GM19035 (cell line): ENCODE measurements around the gene AEBP1.

Experiments used
- ATAC-seq: cut with Tn5 transposase; IDR thresholded peaks from one replicate; pipeline ENCODE4 v1.9.1; 2021; ENCODE audit not compliant: unreplicated experiment

AEBP1 gene

DNA sequence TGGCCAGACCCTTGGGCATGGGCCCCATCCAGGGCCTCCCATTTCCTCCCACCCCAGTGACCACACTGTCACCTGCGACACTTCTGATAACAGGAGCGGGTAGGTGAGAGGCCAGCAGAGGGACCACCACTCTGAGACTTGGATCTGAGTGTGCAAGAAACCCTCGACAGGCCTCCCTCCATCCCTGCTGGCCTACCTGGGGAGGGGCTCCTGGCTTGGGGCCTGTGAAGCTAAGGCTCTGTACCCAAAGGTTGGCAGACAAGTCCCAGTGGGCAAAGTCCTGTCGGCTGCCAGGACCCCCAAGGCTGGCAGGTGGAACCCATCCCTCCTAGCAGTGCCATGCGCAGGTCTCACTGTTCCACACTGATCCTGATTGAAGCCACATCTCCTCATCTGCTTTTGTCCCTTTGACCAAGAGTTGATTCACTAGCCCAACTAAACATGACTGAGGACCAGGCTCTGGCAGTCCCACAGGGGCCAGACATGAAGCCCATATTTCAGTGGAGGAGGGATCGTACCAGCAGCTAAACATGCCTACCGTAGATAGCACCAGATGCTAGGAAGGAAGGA is 37.6 kb upstream of the AEBP1 start:
- no peak for ATAC-seq

DNA sequence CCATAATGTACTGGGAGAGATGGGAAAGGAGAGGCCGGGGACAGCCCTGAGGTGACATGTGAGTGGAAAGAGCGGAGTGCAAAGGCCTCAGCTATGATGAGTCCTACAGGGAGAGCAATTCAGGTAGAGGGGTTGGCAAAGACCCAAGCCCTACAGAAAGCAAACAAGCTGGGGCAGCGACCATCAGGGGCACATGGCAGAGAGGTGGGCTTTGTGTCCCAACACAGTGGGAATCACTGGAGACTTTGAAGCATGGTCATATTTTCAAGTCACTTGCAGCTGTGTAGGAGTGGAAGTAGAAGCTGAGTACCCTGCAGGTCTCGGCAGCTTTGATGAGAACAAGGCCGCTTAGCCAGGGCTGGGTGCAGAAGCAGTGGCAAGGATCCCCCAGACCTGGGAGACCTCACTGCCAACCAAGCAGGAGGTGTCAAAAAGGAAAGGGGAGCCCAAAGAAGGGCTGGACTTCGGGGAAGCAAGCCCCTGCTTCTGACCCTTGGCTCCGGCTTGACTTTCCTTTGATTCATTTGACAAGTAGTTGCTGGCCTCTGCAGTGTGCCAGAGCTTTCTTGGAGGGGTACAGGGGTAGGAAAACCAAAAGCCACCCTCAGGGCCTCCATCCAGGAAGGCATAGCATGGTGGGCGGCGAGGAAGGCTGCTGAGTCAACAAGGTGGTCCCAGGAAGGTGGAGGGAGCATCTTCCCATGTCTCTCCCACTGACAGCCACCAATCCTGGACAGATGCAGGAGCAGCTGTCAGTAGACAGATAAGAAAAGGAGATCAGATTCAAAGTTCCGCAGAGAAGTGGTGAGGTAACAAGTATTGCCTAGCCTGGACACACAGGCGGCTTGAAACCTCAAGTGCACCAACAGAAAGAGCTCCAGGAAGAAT is 36.8 kb upstream of the AEBP1 start:
- ATAC-seq, result no peak

DNA sequence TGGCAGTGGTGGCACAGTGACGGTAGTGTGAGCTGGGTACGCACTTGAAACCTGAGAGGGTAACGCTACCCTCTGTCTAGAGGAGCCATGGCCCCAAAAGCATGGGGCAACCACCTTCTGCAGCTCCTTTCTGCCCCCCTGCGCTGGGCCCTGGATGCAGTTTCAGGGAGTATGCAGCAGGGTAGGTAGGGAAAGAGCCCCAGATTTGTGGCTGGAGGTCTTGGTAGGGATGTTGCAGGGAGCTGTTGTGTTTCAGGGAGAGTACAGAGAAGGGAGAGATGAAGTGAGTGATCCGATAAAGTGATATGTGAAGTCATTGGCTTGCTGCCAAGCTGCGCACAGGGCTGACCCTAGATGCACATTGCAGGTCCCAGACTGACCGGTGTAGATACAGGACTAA is 36.1 kb upstream of the AEBP1 start:
- ATAC-seq, result no peak

DNA sequence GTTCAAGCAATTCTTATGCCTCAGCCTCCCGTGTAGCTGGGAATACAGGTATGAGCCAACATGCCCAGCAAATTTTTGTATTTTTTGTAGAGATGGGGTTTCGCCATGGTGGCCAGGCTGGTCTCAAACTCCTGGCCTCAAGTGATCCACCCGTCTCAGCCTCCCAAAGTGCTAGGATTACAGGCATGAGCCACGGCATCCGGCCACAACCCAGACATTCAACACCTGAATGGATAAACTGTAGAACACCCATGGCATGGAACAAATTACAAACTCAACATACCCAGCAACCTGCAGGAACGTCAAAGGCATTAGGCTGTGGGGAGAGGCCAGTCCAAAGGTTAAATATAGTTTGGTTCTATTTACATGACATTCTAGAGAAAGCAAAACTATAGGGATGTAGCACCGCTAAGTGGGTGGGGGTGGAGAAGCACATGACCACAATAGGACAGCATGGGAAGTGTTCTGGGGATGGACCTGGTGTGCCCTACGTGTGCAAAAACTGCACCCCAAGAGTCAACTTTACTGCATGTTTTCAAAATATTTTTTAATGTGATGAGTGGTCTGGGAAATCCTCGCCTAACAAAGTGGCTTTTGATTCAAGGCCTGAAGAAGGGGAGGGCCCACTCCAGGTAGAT is 32.3 kb upstream of the AEBP1 start:
- ATAC-seq, result no peak

DNA sequence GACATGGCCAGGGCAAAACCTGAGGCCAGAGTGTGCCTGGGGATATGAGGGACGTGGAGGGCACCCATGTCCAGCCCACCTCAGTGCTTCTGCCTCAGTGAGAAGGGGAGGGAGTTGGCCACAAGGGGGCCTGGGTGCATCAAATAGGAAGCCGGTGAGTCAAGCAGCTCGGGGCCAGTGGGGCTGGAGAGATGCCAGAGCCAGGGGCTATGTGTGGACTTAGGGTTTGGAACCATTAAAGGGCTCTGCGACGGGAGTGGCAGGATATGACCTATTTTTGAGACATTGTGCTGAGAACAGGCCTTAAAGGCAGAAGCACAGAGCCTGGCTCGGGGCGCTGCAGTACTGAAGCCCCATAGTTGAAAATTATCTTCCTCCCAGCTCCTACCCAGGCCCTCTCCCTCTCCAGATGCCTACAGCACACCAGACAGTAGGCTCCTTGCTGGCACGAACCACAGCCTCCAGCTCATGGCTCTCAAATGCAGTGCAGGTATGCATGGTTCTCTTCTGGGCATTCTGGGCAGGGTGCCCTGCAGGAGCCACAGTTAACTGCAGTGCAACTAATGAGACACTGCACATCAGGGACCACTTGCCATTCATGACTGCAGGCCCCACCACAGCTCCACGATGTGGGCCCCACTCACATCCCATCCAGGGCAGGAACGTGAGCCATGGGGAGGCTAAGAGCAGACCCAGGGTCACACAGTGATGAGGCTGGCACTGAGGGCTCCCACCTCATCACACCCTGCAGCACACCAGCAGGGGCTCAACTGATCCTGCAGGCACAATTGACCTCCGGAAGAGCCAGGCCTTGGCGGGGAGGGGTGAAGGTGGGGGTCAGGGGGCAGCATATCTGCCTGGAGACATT is 31.5 kb upstream of the AEBP1 start:
- no peak for ATAC-seq

DNA sequence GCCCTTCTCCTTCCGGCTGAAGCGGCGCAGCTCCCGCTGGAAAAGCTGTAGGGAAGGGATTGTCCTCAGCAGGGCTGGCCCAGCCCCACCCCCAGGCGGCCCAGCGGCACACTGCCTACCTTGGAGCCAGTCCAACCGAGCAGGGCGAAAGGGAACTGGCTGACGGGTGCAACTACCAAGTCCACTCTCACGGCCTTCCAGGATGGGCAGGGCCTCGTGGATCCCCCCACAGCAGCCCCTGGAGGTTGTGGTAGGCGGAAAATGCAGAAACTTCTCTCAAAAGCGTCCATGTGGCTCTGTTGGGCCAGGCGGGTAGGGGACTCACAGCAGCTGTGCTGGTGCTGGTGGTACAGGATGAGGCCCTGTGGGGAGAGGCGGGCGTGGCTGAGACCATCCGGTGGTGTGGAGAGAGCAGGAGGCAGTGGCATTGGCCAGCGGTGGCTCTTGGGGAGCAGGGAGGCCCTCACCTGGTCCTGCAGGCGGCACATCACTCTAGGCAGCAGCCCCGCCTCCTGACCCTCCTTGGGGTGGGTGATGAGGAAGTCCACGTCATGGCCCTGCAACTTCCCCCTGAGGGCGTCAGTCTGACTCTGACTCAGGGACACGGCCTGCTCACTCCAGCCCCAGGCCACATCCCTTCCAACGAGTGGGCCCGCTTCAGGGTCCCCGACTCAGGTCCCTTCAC is 30.3 kb upstream of the AEBP1 start:
- peak; percentile 66 for ATAC-seq

DNA sequence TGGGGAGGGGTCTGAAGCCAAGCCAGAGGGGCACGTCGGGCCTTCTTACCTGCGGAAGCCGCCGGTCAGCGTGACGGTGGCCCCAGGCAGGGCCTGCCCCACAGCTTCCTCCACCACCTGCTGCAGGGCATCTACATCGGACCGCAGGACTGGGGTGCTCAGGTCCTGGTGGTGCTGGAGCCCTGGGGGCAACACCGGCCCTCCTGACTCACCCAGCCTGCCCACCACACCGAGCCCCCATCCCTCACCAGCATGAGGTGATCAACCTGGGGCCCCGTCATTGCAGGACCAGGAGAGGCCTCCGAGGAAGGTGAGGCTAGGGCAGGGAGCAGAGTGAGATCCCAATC is 29.8 kb upstream of the AEBP1 start:
- ATAC-seq, result peak; percentile 11

- no peak for ATAC-seq
These were observed 28.7 kb upstream of the AEBP1 start for GRCh38 chr7:44075296-44076075.

DNA sequence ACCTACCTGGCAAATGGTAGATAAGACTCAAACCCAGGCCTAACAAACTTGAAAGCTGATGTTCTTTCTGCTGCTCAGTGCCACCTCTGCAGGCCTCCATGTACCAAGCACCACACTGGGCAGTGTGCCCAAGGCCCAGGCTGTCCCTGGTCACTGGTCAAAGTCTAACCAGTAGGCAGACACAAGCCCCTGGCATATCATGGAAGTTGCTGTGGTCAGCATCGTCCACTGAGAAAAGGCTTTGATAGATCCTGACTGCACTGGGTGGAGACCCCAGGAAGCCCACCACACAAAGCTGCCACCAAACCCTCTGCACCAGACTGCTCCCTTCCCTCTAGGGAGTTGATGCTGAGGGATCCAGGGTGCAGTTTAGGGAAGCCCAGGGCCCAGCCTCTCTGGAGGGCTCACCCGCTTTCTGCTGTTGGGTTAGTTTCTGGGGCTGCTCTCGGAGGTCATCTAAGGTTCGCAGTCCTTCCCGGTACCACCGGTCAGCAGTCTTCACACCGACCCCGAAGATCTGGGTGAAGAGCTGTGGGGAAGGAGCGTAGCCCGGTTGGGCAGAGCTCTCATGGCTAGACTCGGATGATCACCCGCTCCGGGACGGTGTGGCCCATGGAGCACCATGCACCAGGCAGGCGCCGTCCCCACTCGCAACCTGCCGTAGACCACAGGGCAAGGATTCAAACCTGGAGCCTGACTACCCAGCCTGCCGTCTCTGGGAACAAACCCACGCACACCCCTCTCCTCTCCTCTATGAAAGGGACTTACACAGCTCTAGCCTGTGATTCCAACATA is 27.8 kb upstream of the AEBP1 start:
- ATAC-seq, result no peak

DNA sequence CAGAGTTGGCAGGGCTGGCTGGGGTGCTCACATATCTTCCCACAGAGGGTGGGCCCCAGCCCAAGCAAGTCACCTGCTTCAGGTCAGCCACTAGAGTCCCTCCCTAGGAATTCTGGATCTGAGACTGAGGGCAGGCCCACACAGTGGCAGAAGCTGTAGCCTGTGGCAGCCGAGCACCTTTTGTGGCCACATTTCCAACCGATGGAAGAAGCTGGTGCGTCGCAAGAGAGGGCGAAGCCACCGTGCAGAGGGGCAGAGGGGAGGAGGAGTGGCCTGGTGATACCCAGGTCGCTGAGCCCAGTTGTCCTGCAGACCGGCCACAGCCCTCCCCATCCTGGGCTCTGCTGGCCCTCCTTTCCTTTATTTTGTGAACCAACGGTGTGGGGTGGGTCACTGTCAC is 27.1 kb upstream of the AEBP1 start:
- no peak for ATAC-seq

- no peak for ATAC-seq
These were observed 26.5 kb upstream of the AEBP1 start for GRCh38 chr7:44077681-44078091.

- no peak for ATAC-seq
These were observed 25.6 kb upstream of the AEBP1 start for GRCh38 chr7:44078521-44078920.

DNA sequence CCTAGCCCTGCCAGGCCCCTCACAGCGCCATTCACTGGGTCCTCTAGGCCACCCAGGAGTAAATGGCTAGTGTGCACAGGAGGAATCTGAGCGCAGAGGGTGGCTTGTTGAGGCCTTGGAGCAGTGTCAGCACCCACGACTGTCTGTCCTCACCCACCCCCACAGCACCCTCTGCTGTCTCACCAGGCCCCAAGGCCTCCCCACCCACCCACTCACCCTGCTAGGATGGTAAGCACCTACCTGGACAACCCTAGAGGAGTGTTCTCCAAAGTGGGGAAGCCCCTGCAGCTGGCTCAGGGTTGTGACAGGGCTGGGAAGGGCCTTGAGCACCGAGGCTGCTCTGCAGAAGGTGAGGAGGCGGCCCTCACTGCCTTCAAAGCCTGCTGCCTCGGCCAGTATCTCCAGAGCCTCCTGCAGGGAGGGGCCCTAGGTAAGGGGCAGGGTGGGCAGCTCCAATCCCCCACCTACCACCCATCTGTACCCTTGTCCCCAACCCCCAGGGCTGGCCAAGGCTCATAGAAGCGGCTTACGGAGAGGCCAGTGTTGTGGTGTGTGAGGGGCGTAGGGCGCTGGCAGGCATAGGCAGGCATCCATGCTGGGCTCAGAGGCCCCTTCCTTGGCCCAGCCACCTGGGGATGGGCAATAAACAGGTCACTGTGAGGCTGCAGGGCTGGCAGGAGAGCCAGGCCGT is 24.7 kb upstream of the AEBP1 start:
- no peak for ATAC-seq

- no peak for ATAC-seq
These were observed 24.0 kb upstream of the AEBP1 start for GRCh38 chr7:44080118-44080517.

DNA sequence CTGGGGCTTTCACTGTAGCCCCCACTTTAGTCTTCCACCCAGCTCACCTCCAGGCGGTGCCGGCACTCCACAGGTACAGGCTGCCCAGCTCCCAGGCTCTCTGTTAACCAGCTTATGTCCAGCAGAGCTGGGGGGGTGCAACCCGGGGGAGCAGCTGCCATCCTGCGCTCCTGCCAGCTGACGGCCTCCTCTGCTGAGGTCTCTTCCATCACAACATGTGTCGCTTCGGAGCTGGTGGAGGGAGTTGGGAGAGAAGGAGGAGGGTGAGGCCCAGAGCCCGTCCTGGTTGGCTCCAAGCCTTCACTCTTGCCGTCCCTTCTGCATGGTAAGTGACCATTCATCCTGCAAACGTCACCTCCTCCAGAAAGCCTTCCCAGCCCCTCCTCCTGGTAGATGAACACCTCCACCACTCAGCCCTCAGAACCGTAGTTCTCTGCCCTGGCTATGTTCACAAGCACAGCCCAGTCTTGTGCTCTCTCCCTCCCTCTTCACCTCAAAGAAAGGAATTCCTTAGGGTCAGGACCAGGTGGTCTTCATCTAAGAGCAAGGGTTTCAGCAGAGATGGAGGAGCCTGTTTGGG is 23.4 kb upstream of the AEBP1 start:
- no peak for ATAC-seq

- ATAC-seq, result no peak
These were observed 22.8 kb upstream of the AEBP1 start for GRCh38 chr7:44081266-44081748.

DNA sequence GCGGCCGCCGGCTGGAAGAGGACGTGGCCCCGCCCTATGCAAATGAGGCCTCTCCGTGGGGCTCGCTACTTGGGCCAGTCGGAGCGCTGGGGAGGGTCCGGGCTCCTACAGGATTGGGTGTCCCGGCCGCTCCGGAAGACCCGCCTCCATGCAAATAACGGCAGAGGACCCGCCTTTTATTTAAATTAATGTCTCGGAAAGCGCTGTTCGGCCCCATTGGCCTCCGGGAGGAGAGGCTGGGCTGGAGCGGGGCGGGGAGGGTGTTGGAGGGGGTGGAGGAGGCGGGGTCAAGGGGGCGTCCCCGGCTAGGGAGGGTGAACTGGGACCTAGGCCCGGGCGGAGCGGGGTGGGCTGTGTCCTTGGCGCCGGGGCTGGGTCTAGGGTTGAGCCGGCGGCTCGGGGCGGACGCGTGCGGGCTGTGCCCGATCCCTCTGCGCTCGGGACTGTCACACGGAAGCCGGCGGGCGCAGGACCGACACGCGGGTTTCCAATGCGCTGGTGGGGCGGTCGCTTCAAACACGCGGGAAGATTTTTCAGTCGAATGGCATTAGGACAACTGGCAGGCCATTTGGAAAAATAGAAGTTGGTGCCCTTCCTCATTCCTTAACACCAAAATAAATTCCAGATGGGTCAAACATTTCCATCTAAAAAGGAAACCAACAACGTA is 21.5 kb upstream of the AEBP1 start:
- ATAC-seq, result peak; percentile 90

GRCh38 chr7:44083796-44084195 is 20.3 kb upstream of the AEBP1 start:
- ATAC-seq, result no peak
